Liver (tissue), 9 donors: Measurements from ENCODE around the gene INPP5A. TPM values are rescaled to one million over a fixed set of nuclear protein-coding genes. Genes with fewer than 3 reads are reported as not detected.

Experiments
- DNase-seq: peaks from one replicate; pipeline ENCODE4 v3.0.0-alpha.2; 2017; ENCODE audit warnings: low spot score
- H3K27ac ChIP-seq, 2 donors: one replicate each; pipeline ENCODE4 v1.7.0; 2013; ENCODE audit warnings: inconsistent platforms in 2 of 2, low read length in 2 of 2, control low read depth in 1 of 2, low read depth in 1 of 2, mild to moderate bottlenecking in 1 of 2
- H3K27me3 ChIP-seq, 4 donors: one replicate each; pipeline versions ENCODE4 v1.6.1 to v1.7.0; 2013; ENCODE audit warnings: low read length in 3 of 4, inconsistent platforms in 1 of 4, mild to moderate bottlenecking in 1 of 4, moderate library complexity in 1 of 4; ENCODE audit not compliant: control insufficient read depth in 4 of 4, insufficient read depth in 4 of 4
- H3K36me3 ChIP-seq, 4 donors: one replicate each; pipeline versions ENCODE4 v1.6.1 to v1.7.0; 2013; ENCODE audit warnings: low read length in 3 of 4, mild to moderate bottlenecking in 3 of 4, low read depth in 1 of 4, moderate library complexity in 1 of 4; ENCODE audit not compliant: control insufficient read depth in 4 of 4, insufficient read depth in 3 of 4
- H3K4me1 ChIP-seq, 4 donors: one replicate each; pipeline versions ENCODE4 v1.6.1 to v1.7.0; 2013; ENCODE audit warnings: low read length in 3 of 4, mild to moderate bottlenecking in 3 of 4, moderate library complexity in 1 of 4; ENCODE audit not compliant: control insufficient read depth in 4 of 4, insufficient read depth in 4 of 4
- H3K4me3 ChIP-seq, 3 donors: one replicate each; pipeline versions ENCODE4 v1.6.1 to v1.7.0; 2013; ENCODE audit warnings: low read length in 3 of 3, control low read depth in 1 of 3, low read depth in 1 of 3, mild to moderate bottlenecking in 1 of 3
- H3K9ac ChIP-seq, 2 donors: one replicate each; pipeline ENCODE4 v1.7.0; 2013; ENCODE audit warnings: low read length in 2 of 2, mild to moderate bottlenecking in 2 of 2, moderate library complexity in 2 of 2, control low read depth in 1 of 2, low read depth in 1 of 2
- H3K9me3 ChIP-seq, 4 donors: one replicate each; pipeline versions ENCODE4 v1.6.1 to v1.7.0; 2013; ENCODE audit warnings: low read length in 3 of 4; ENCODE audit not compliant: control insufficient read depth in 4 of 4
- CTCF ChIP-seq: fragments of 150-350 bp; IDR thresholded peaks from 2 replicates; pipeline ENCODE4 v1.5.1; 2017; ENCODE audit warnings: improper control_type of control experiment, low read depth, low read length; ENCODE audit not compliant: missing input control
- EGR1 ChIP-seq, 2 donors: IDR thresholded peaks; 2 replicates each; pipeline ENCODE4 v1.6.1; 2016 to 2018; ENCODE audit warnings: antibody characterized with exemption in 2 of 2, low read depth in 2 of 2
- FOXA1 ChIP-seq: IDR thresholded peaks from 2 replicates; pipeline ENCODE4 v1.6.1; 2016; ENCODE audit warnings: antibody characterized with exemption
- FOXA2 ChIP-seq: IDR thresholded peaks from 2 replicates; pipeline ENCODE4 v1.6.1; 2016; ENCODE audit warnings: antibody characterized with exemption
- GABPA ChIP-seq, 2 donors: IDR thresholded peaks in 1 of 2; conservative IDR thresholded peaks in 1 of 2; 2 replicates each; pipeline ENCODE4 v1.6.1; 2016; ENCODE audit warnings: antibody characterized with exemption in 2 of 2, mild to moderate bottlenecking in 1 of 2, moderate library complexity in 1 of 2
- HNF4A ChIP-seq, 2 donors: conservative IDR thresholded peaks; 2 replicates each; pipeline ENCODE4 v1.6.1; 2016; ENCODE audit warnings: antibody characterized with exemption in 2 of 2, mild to moderate bottlenecking in 2 of 2
- HNF4G ChIP-seq: IDR thresholded peaks from 2 replicates; pipeline ENCODE4 v1.6.1; 2016; ENCODE audit warnings: antibody characterized with exemption
- JUND ChIP-seq, 2 donors: IDR thresholded peaks; 2 replicates each; pipeline ENCODE4 v1.6.1; 2016; ENCODE audit warnings: antibody characterized with exemption in 2 of 2
- MAX ChIP-seq: IDR thresholded peaks from 2 replicates; pipeline ENCODE4 v1.6.1; 2016; ENCODE audit warnings: antibody characterized with exemption
- NR2F2 ChIP-seq: IDR thresholded peaks from 2 replicates; pipeline ENCODE4 v1.6.1; 2016; ENCODE audit warnings: antibody characterized with exemption
- RAD21 ChIP-seq, 2 donors: IDR thresholded peaks; 2 replicates each; pipeline ENCODE4 v1.6.1; 2016; ENCODE audit warnings: antibody characterized with exemption in 2 of 2, mild to moderate bottlenecking in 2 of 2
- REST ChIP-seq: IDR thresholded peaks from 2 replicates; pipeline ENCODE4 v1.6.1; 2016; ENCODE audit warnings: antibody characterized with exemption, mild to moderate bottlenecking
- RXRA ChIP-seq, 2 donors: IDR thresholded peaks; 2 replicates each; pipeline ENCODE4 v1.6.1; 2017 to 2018; ENCODE audit warnings: antibody characterized with exemption in 2 of 2, mild to moderate bottlenecking in 1 of 2
- SP1 ChIP-seq: IDR thresholded peaks from 2 replicates; pipeline ENCODE4 v1.6.1; 2018; ENCODE audit warnings: antibody characterized with exemption, mild to moderate bottlenecking
- TAF1 ChIP-seq: conservative IDR thresholded peaks from 2 replicates; pipeline ENCODE4 v1.6.1; 2016; ENCODE audit warnings: antibody characterized with exemption, mild to moderate bottlenecking
- YY1 ChIP-seq: IDR thresholded peaks from 2 replicates; pipeline ENCODE4 v1.6.1; 2016; ENCODE audit warnings: antibody characterized with exemption, mild to moderate bottlenecking
- ZBTB33 ChIP-seq: IDR thresholded peaks from 2 replicates; pipeline ENCODE4 v1.6.1; 2016; ENCODE audit warnings: antibody characterized with exemption
- WGBS: extraction: QIAGEN DNeasy Blood & Tissue Kit; methylation state at CpG from one replicate; pipeline ENCODE4 v1.1.7; 2013; 5-methylcytosine and 5-hydroxymethylcytosine counted together
- polyA plus RNA-seq, 2 donors: library from polyadenylated mRNA; stranded (reverse) in 1 of 2; unstranded in 1 of 2; fragments of 200-250 nt in 1 of 2; fragments of >200 nt in 1 of 2; fragmentation: Nextera tagmentation in 1 of 2; extraction: Ambion mirVana in 1 of 2; gene quantifications; one replicate each; pipeline versions ENCODE4 v1.2.1 to v1.2.3, GENCODE V29; 2013 to 2015
- total RNA-seq, 2 donors: library from RNA; depleted of rRNA; stranded (reverse); fragments of >200 nt; gene quantifications; one replicate each; pipeline ENCODE4 v1.2.3, GENCODE V29; 2014
- donor health status: healthy.
- donor health status: healthy.
- donor health status: healthy.
- donor health status: healthy.
- donor health status: healthy.

Gene INPP5A
- total and polyA plus RNA-seq, 4 donors, result 4.3 to 26.5 (median 10.9) TPM

- Histone ChIP-seq H3K4me1 (peaks cover 4 to 7% (median 6%) of the 10 kb centered on the region in 4 donors), H3K4me3 (no peak overlapping the region), H3K27me3 (no peaks in the 10 kb centered on the region), H3K9me3 (no peaks in the 10 kb centered on the region), H3K36me3 (no peaks in the 10 kb centered on the region), H3K27ac (no peak overlapping the region), H3K9ac (no peak overlapping the region)
- WGBS, result 91% methylated on average over 14 of the region's 14 CpGs
- TF ChIP-seq JUND (IDR thresholded peaks at IDR 0.05) (no peak), CTCF (no peak), FOXA2 (no peak), RAD21 (IDR thresholded peaks at IDR 0.05) (no peak), HNF4A (conservative IDR thresholded peaks at IDR 0.05) (no peak), ZBTB33 (no peak), MAX (no peak), TAF1 (no peak), EGR1 (IDR thresholded peaks at IDR 0.05; ENCODE audit: low read depth in 2 of 2) (no peak), FOXA1 (no peak), YY1 (no peak)
- DNase-seq, result no peak
Observed at GRCh38 chr10:132532749-132533560, 4.6 kb upstream of the INPP5A start.

- H3K9ac ChIP-seq, result no peak overlapping the region
- WGBS, result 96% methylated on average over 12 of the region's 12 CpGs
- H3K36me3 ChIP-seq, result no peaks in the 10 kb centered on the region
- H3K27ac ChIP-seq, result no peak overlapping the region
- H3K4me1 ChIP-seq, result peaks cover 4 to 15% (median 12%) of the 10 kb centered on the region in 4 donors
- H3K4me3 ChIP-seq, result no peak overlapping the region
- H3K27me3 ChIP-seq, result no peaks in the 10 kb centered on the region
- DNase-seq, result no peak
- no peaks in the 10 kb centered on the region for H3K9me3 ChIP-seq
- no peak for TF ChIP-seq NR2F2
- TF ChIP-seq TAF1, result no peak
- no peak for TF ChIP-seq MAX
- no peak for TF ChIP-seq EGR1 (IDR thresholded peaks at IDR 0.05; ENCODE audit: low read depth in 2 of 2)
- TF ChIP-seq SP1, result no peak
- no peak for TF ChIP-seq RAD21 (IDR thresholded peaks at IDR 0.05)
- TF ChIP-seq HNF4A (conservative IDR thresholded peaks at IDR 0.05), result no peak
- TF ChIP-seq JUND (IDR thresholded peaks at IDR 0.05), result no peak
- no peak for TF ChIP-seq HNF4G
- no peak for TF ChIP-seq FOXA1
- no peak for TF ChIP-seq REST
- no peak for TF ChIP-seq YY1
- no peak for TF ChIP-seq GABPA (IDR thresholded peaks at IDR 0.05 in 1 of 2, conservative IDR thresholded peaks at IDR 0.05 in 1 of 2)
- no peak for TF ChIP-seq RXRA (IDR thresholded peaks at IDR 0.05)
- no peak for TF ChIP-seq CTCF
- TF ChIP-seq ZBTB33, result no peak
- no peak for TF ChIP-seq FOXA2
Observed at GRCh38 chr10:132533571-132534260, 3.9 kb upstream of the INPP5A start.
